Measurements from ENCODE around the gene TMEM245. TPM values are rescaled to one million over a fixed set of nuclear protein-coding genes. Genes with fewer than 3 reads are reported as not detected.

TMEM245 gene
- total RNA-seq, 2 experiments from 2014 or later, result 30.4 to 32.7 TPM

GRCh38 chr9:109040571-109040970 is 79.2 kb downstream of the TMEM245 start:
- no peaks in the 10 kb centered on the region for H3K4me1 Mint-ChIP-seq
- peaks cover 3% of the 10 kb centered on the region for H3K9me3 Mint-ChIP-seq
- H3K27me3 Mint-ChIP-seq, result no peaks in the 10 kb centered on the region
- H3K4me3 Mint-ChIP-seq, result no peak overlapping the region
- DNase-seq, result no peak
- no peak overlapping the region for H3K27ac Mint-ChIP-seq
- peaks cover 42% of the 10 kb centered on the region for H3K36me3 Mint-ChIP-seq

GRCh38 chr9:109039539-109039938 is 80.2 kb downstream of the TMEM245 start:
- no peak overlapping the region for H3K27ac Mint-ChIP-seq
- H3K9me3 Mint-ChIP-seq, result peaks cover 3% of the 10 kb centered on the region
- no peak for DNase-seq
- H3K4me3 Mint-ChIP-seq, result no peak overlapping the region
- H3K4me1 Mint-ChIP-seq, result no peaks in the 10 kb centered on the region
- no peaks in the 10 kb centered on the region for H3K27me3 Mint-ChIP-seq
- peaks cover 35% of the 10 kb centered on the region for H3K36me3 Mint-ChIP-seq

GRCh38 chr9:109037946-109038715 is 81.6 kb downstream of the TMEM245 start:
- H3K36me3 Mint-ChIP-seq, result peaks cover 22% of the 10 kb centered on the region
- H3K27me3 Mint-ChIP-seq, result no peaks in the 10 kb centered on the region
- H3K4me1 Mint-ChIP-seq, result no peaks in the 10 kb centered on the region
- no peak for DNase-seq
- no peak overlapping the region for H3K4me3 Mint-ChIP-seq
- peaks cover 1% of the 10 kb centered on the region for H3K9me3 Mint-ChIP-seq
- H3K27ac Mint-ChIP-seq, result no peak overlapping the region

GRCh38 chr9:109036744-109037680 is 82.7 kb downstream of the TMEM245 start:
- Mint-ChIP-seq H3K4me3 (no peak overlapping the region), H3K27me3 (no peaks in the 10 kb centered on the region), H3K36me3 (peaks cover 15% of the 10 kb centered on the region), H3K4me1 (no peaks in the 10 kb centered on the region), H3K27ac (no peak overlapping the region), H3K9me3 (no peaks in the 10 kb centered on the region)
- DNase-seq, result no peak

GRCh38 chr9:109035684-109036423 is 83.9 kb downstream of the TMEM245 start:
- H3K27me3 Mint-ChIP-seq, result no peaks in the 10 kb centered on the region
- peaks cover 13% of the 10 kb centered on the region for H3K36me3 Mint-ChIP-seq
- no peak overlapping the region for H3K27ac Mint-ChIP-seq
- H3K4me1 Mint-ChIP-seq, result no peaks in the 10 kb centered on the region
- H3K9me3 Mint-ChIP-seq, result no peaks in the 10 kb centered on the region
- H3K4me3 Mint-ChIP-seq, result no peak overlapping the region
- DNase-seq, result no peak

GRCh38 chr9:109033941-109034700 is 85.6 kb downstream of the TMEM245 start:
- H3K27me3 Mint-ChIP-seq, result no peaks in the 10 kb centered on the region
- H3K9me3 Mint-ChIP-seq, result no peaks in the 10 kb centered on the region
- no peak for DNase-seq
- H3K27ac Mint-ChIP-seq, result no peak overlapping the region
- no peak overlapping the region for H3K4me3 Mint-ChIP-seq
- peaks cover 6% of the 10 kb centered on the region for H3K36me3 Mint-ChIP-seq
- no peaks in the 10 kb centered on the region for H3K4me1 Mint-ChIP-seq

- peaks cover 3% of the 10 kb centered on the region for H3K4me1 Mint-ChIP-seq
- H3K9me3 Mint-ChIP-seq, result no peaks in the 10 kb centered on the region
- H3K36me3 Mint-ChIP-seq, result peaks cover 11% of the 10 kb centered on the region
- DNase-seq, result no peak
- no peak overlapping the region for H3K27ac Mint-ChIP-seq
- H3K27me3 Mint-ChIP-seq, result no peaks in the 10 kb centered on the region
- no peak overlapping the region for H3K4me3 Mint-ChIP-seq
These were observed 88.5 kb downstream of the TMEM245 start for GRCh38 chr9:109031241-109031640.

GRCh38 chr9:109030426-109030825 is 89.3 kb downstream of the TMEM245 start:
- Mint-ChIP-seq H3K27ac (no peak overlapping the region), H3K9me3 (no peaks in the 10 kb centered on the region), H3K4me3 (no peak overlapping the region), H3K27me3 (no peaks in the 10 kb centered on the region), H3K4me1 (peaks cover 3% of the 10 kb centered on the region), H3K36me3 (peaks cover 13% of the 10 kb centered on the region)
- no peak for DNase-seq

GRCh38 chr9:109028457-109028856 is 91.3 kb downstream of the TMEM245 start:
- no peak overlapping the region for H3K27ac Mint-ChIP-seq
- H3K36me3 Mint-ChIP-seq, result peaks cover 13% of the 10 kb centered on the region
- peaks cover 7% of the 10 kb centered on the region for H3K4me1 Mint-ChIP-seq

GRCh38 chr9:109027176-109027575 is 92.6 kb downstream of the TMEM245 start:
- Mint-ChIP-seq H3K4me3 (no peak overlapping the region), H3K27ac (no peak overlapping the region), H3K36me3 (peaks cover 11% of the 10 kb centered on the region), H3K4me1 (peaks cover 7% of the 10 kb centered on the region), H3K9me3 (no peaks in the 10 kb centered on the region), H3K27me3 (no peaks in the 10 kb centered on the region)
- no peak for DNase-seq

More at GRCh38 chr9:109028457-109028856, 91.3 kb downstream of the TMEM245 start:
- no peak for DNase-seq
- Mint-ChIP-seq H3K9me3 (no peaks in the 10 kb centered on the region), H3K27me3 (no peaks in the 10 kb centered on the region), H3K4me3 (no peak overlapping the region)

- Mint-ChIP-seq H3K9me3 (no peaks in the 10 kb centered on the region), H3K27ac (peak overlapping the region; percentile 19), H3K36me3 (peaks cover 9% of the 10 kb centered on the region), H3K4me1 (peaks cover 7% of the 10 kb centered on the region), H3K4me3 (no peak overlapping the region), H3K27me3 (no peaks in the 10 kb centered on the region)
- no peak for DNase-seq
These were observed 93.4 kb downstream of the TMEM245 start for GRCh38 chr9:109026306-109026705.

GRCh38 chr9:109022873-109023272 is 96.9 kb downstream of the TMEM245 start:
- H3K27me3 Mint-ChIP-seq, result no peaks in the 10 kb centered on the region
- H3K9me3 Mint-ChIP-seq, result no peaks in the 10 kb centered on the region
- H3K4me1 Mint-ChIP-seq, result peaks cover 10% of the 10 kb centered on the region
- no peak overlapping the region for H3K27ac Mint-ChIP-seq
- no peak for DNase-seq
- H3K36me3 Mint-ChIP-seq, result peaks cover 15% of the 10 kb centered on the region
- no peak overlapping the region for H3K4me3 Mint-ChIP-seq

- H3K27ac Mint-ChIP-seq, result no peak overlapping the region
- no peaks in the 10 kb centered on the region for H3K27me3 Mint-ChIP-seq
- no peak overlapping the region for H3K4me3 Mint-ChIP-seq
- H3K4me1 Mint-ChIP-seq, result peaks cover 7% of the 10 kb centered on the region
- no peaks in the 10 kb centered on the region for H3K9me3 Mint-ChIP-seq
- no peak for DNase-seq
- H3K36me3 Mint-ChIP-seq, result peaks cover 11% of the 10 kb centered on the region
These were observed 98.9 kb downstream of the TMEM245 start for GRCh38 chr9:109020581-109021511.
